ENCODE measurements around the gene TAB2.

- TF ChIP-seq CTCF (IDR thresholded peaks at IDR 0.05), result no peak
- TF ChIP-seq EP300 (IDR thresholded peaks at IDR 0.05), result no peak
- TF ChIP-seq POLR2A (IDR thresholded peaks at IDR 0.05), result no peak
- no peak for TF ChIP-seq POLR2AphosphoS5 (IDR thresholded peaks at IDR 0.05)
Measured at GRCh38 chr6:149342525-149342924, 25.0 kb downstream of the TAB2 start.
